A549 (cell line): ENCODE results near the gene SPATA31D1. TPM values are rescaled to one million over a fixed set of nuclear protein-coding genes. Genes with fewer than 3 reads are reported as not detected.

Experiments
- ATAC-seq, 2 experiments: fragments of 200-7000 bp in 1 of 2; fragments of >200 bp in 1 of 2; cut with Nextera tagmentation in 1 of 2; cut with Tn5 transposase in 1 of 2; 3 replicates each; pipeline versions ENCODE4 v1.8.0 to v1.9.1; 2018 to 2020; ENCODE audit warnings: mild to moderate bottlenecking in 1 of 2, moderate library complexity in 1 of 2
- CTCF ChIA-PET: fragments of 300-600 bp; sonication (Branson Sonifier 250); formaldehyde crosslinking; extraction: SDS; loops from one replicate; lab custom pipeline; 2021; ENCODE audit warnings: antibody characterized with exemption, inconsistent platforms; lab: Yijun Ruan, JAX
- POLR2A ChIA-PET: fragments of 350-600 bp; formaldehyde crosslinking; extraction: SDS; loops from one replicate; lab custom pipeline; 2021; ENCODE audit warnings: antibody characterized with exemption, inconsistent platforms; lab: Yijun Ruan, JAX
- DNase-seq, 2 experiments: peaks; one replicate each; pipeline versions ENCODE4 v3.0.0 to v3.0.0-alpha.2; 2011 to 2016; ENCODE audit warnings: low read depth in 1 of 2, low spot score in 1 of 2
- FAIRE-seq: peaks from 2 replicates; lab custom pipeline; 2011; peaks lifted over from hg19 to GRCh38; lab: Jason Lieb, UNC
- H3K27ac ChIP-seq, 2 experiments: fragments of >200 bp; sonication (Bioruptor Twin); formaldehyde crosslinking; 3 replicates each; pipeline ENCODE4 v1.5.1; 2016 to 2017
- H3K4me1 ChIP-seq: fragments of >200 bp; sonication (Bioruptor Twin); formaldehyde crosslinking; 3 replicates; pipeline ENCODE4 v1.6.1; 2016
- H3K4me2 ChIP-seq: fragments of >200 bp; sonication (Bioruptor Twin); formaldehyde crosslinking; 3 replicates; pipeline ENCODE4 v1.6.1; 2016
- H3K4me3 ChIP-seq: fragments of >200 bp; sonication (Bioruptor Twin); formaldehyde crosslinking; 3 replicates; pipeline ENCODE4 v1.5.1; 2016
- H3K9me3 ChIP-seq: fragments of >200 bp; sonication (Bioruptor Twin); formaldehyde crosslinking; 3 replicates; pipeline ENCODE4 v1.6.1; 2016
- CBX8 ChIP-seq: fragments of 200-600 bp; sonication (generic); IDR thresholded peaks from 2 replicates; pipeline ENCODE4 v1.6.1; 2016
- CHD2 ChIP-seq: fragments of 150-350 bp; IDR thresholded peaks from 2 replicates; pipeline ENCODE4 v1.6.1; 2014; ENCODE audit warnings: low read length; ENCODE audit not compliant: partially characterized antibody
- CHD4 ChIP-seq: fragments of 200-600 bp; sonication (generic); IDR thresholded peaks from 2 replicates; pipeline ENCODE4 v1.6.1; 2016; ENCODE audit warnings: antibody characterized with exemption, mild to moderate bottlenecking, borderline replicate concordance
- E2F6 ChIP-seq: IDR thresholded peaks from 2 replicates; pipeline ENCODE4 v1.6.1; 2012; ENCODE audit warnings: low read depth, borderline replicate concordance
- EHMT2 ChIP-seq: fragments of 200-600 bp; sonication (generic); IDR thresholded peaks from 2 replicates; pipeline ENCODE4 v1.6.1; 2016; ENCODE audit warnings: antibody characterized with exemption, low read depth, mild to moderate bottlenecking, moderate library complexity
- FOSL2 ChIP-seq, 2 experiments: fragments of 450-650 bp in 1 of 2; fragments of >200 bp in 1 of 2; sonication (Bioruptor Twin) in 1 of 2; formaldehyde crosslinking; IDR thresholded peaks; 2 replicates each; pipeline versions ENCODE4 v1.5.0 to v1.6.1; 2016 to 2020; ENCODE audit warnings: mild to moderate bottlenecking in 1 of 2, moderate library complexity in 1 of 2
- GATA3 ChIP-seq: IDR thresholded peaks from 2 replicates; pipeline ENCODE4 v1.6.1; 2012; ENCODE audit warnings: borderline replicate concordance
- HDAC2 ChIP-seq: fragments of 200-600 bp; sonication (generic); IDR thresholded peaks from 2 replicates; pipeline ENCODE4 v1.6.1; 2016
- HEYL ChIP-seq: fragments of 250-450 bp; sonication (Bioruptor Pico); IDR thresholded peaks from 2 replicates; pipeline ENCODE4 v1.8.0; 2021; ENCODE audit warnings: mild to moderate bottlenecking, moderate library complexity
- HOXA7 ChIP-seq: fragments of 250-450 bp; sonication (Bioruptor Pico); IDR thresholded peaks from 2 replicates; pipeline ENCODE4 v1.5.0; 2020; ENCODE audit warnings: mild to moderate bottlenecking, moderate library complexity
- HOXB5 ChIP-seq: fragments of 250-450 bp; sonication (Bioruptor Pico); IDR thresholded peaks from 2 replicates; pipeline ENCODE4 v1.5.0; 2020; ENCODE audit warnings: mild to moderate bottlenecking, moderate library complexity
- KDM5A ChIP-seq: fragments of 200-600 bp; sonication (generic); IDR thresholded peaks from 2 replicates; pipeline ENCODE4 v1.6.1; 2016; ENCODE audit warnings: antibody characterized with exemption, mild to moderate bottlenecking
- MAX ChIP-seq: IDR thresholded peaks from 2 replicates; pipeline ENCODE4 v1.6.1; 2012
- MAZ ChIP-seq: fragments of 150-350 bp; IDR thresholded peaks from 2 replicates; pipeline ENCODE4 v1.6.1; 2014; ENCODE audit warnings: antibody characterized with exemption, low read depth, low read length, borderline replicate concordance
- NPAS2 ChIP-seq: fragments of 250-450 bp; sonication (Bioruptor Pico); IDR thresholded peaks from 2 replicates; pipeline ENCODE4 v1.8.0; 2022; ENCODE audit warnings: mild to moderate bottlenecking, moderate library complexity, borderline replicate concordance
- PBX3 ChIP-seq: IDR thresholded peaks from 2 replicates; pipeline ENCODE4 v1.6.1; 2012
- PHF8 ChIP-seq: fragments of 200-600 bp; sonication (generic); IDR thresholded peaks from 2 replicates; pipeline ENCODE4 v1.6.1; 2016; ENCODE audit warnings: low read depth, mild to moderate bottlenecking, antibody characterized with exemption, moderate library complexity, borderline replicate concordance
- RNF2 ChIP-seq: fragments of 200-600 bp; sonication (generic); IDR thresholded peaks from 2 replicates; pipeline ENCODE4 v1.6.1; 2016; ENCODE audit warnings: low read depth, mild to moderate bottlenecking, antibody characterized with exemption, moderate library complexity, borderline replicate concordance
- SREBF2 ChIP-seq: fragments of 450-650 bp; IDR thresholded peaks from 2 replicates; pipeline ENCODE4 v1.6.1; 2014; ENCODE audit warnings: mild to moderate bottlenecking, moderate library complexity
- TP53 ChIP-seq: fragments of 250-450 bp; sonication (Bioruptor Pico); IDR thresholded peaks from 2 replicates; pipeline ENCODE4 v1.5.0; 2021; ENCODE audit warnings: mild to moderate bottlenecking, moderate library complexity
- USF2 ChIP-seq: fragments of 450-650 bp; IDR thresholded peaks from 2 replicates; pipeline ENCODE4 v1.6.1; 2014; ENCODE audit warnings: antibody characterized with exemption
- WGBS: methylation state at CpG from one replicate; pipeline ENCODE4 v1.1.6; 2017; ENCODE audit errors: missing lambda C conversion rate; 5-methylcytosine and 5-hydroxymethylcytosine counted together
- polyA plus RNA-seq, 4 experiments: library from polyadenylated mRNA; depleted of rRNA in 3 of 4; stranded (reverse); fragments of >200 nt; fragmentation: RNase III in 1 of 4; extraction: RNeasy Plus Mini Kit Qiagen cat#74134 plus additional on column Dnase treatment in 1 of 4; gene quantifications; 2 replicates in 3 of 4; 3 replicates in 1 of 4; pipeline ENCODE4 v1.2.3, GENCODE V29; 2011 to 2017

Gene SPATA31D1
- polyA plus RNA-seq, 2 of the 4 experiments (the other 2 are of a cell fraction) = not detected

GRCh38 chr9:81969971-81970370 is 18.6 kb upstream of the SPATA31D1 start:
- ChIA-PET POLR2A (no interaction called here), CTCF (no interaction called here)
- H3K4me1 ChIP-seq = no peaks in the 10 kb centered on the region
- no peak for DNase-seq
- TF ChIP-seq SREBF2 (no peak), RNF2 (no peak), FOSL2 (IDR thresholded peaks at IDR 0.05) (no peak), FOSL2 (CRISPR knock-in tag; IDR thresholded peaks at IDR 0.05) (no peak), E2F6 (no peak), NPAS2 (CRISPR knock-in tag) (no peak), MAZ (no peak), PHF8 (no peak), CHD2 (no peak), USF2 (no peak), GATA3 (no peak), PBX3 (no peak), KDM5A (no peak), HEYL (CRISPR knock-in tag) (no peak), HOXB5 (no peak), CBX8 (no peak)
- 0 out of 3 replicates have a peak, but pooled peaks cover 2% of the 10 kb centered on the region for H3K9me3 ChIP-seq
- no peak overlapping the region for H3K4me3 ChIP-seq
- H3K27ac ChIP-seq = no peak overlapping the region
- H3K4me2 ChIP-seq = no peak overlapping the region
- ATAC-seq = no peak
- FAIRE-seq = no peak

- FAIRE-seq = no peak
- POLR2A ChIA-PET = no interaction called here
- TF ChIP-seq CHD4 = no peak
- no peak for TF ChIP-seq MAX
- TF ChIP-seq EHMT2 = no peak
- TF ChIP-seq HDAC2 = no peak
- TF ChIP-seq GATA3 = no peak
Observed at GRCh38 chr9:81971727-81972126, 16.8 kb upstream of the SPATA31D1 start.

GRCh38 chr9:81974764-81975163 is 13.8 kb upstream of the SPATA31D1 start:
- 15% methylated on average over 5 of the region's 5 CpGs for WGBS
- H3K4me1 ChIP-seq = no peaks in the 10 kb centered on the region
- CTCF ChIA-PET = interaction anchor here (0.7 kb wide), 1 partner anchor 150 kb away, joined by 3 read pairs; no protein-coding TSS in a partner anchor
- POLR2A ChIA-PET = no interaction called here
- no peaks in the 10 kb centered on the region for H3K9me3 ChIP-seq
- no peak overlapping the region for H3K27ac ChIP-seq
- ATAC-seq = no peak
- no peak for DNase-seq
- FAIRE-seq = no peak
- no peak for TF ChIP-seq TP53 (CRISPR knock-in tag)
- TF ChIP-seq HOXA7 (CRISPR knock-in tag) = no peak
- H3K4me2 ChIP-seq = no peak overlapping the region
- H3K4me3 ChIP-seq = no peak overlapping the region

More at GRCh38 chr9:81971727-81972126, 16.8 kb upstream of the SPATA31D1 start:
- 0 out of 3 replicates have a peak, but pooled peaks cover 2% of the 10 kb centered on the region for H3K9me3 ChIP-seq
- H3K4me1 ChIP-seq = no peaks in the 10 kb centered on the region
- no peak for DNase-seq
- no peak overlapping the region for H3K27ac ChIP-seq
- H3K4me2 ChIP-seq = no peak overlapping the region
- CTCF ChIA-PET = no interaction called here
- H3K4me3 ChIP-seq = no peak overlapping the region
- ATAC-seq = no peak
